Measurements from ENCODE around the gene MYL5. TPM values are rescaled to one million over a fixed set of nuclear protein-coding genes. Genes with fewer than 3 reads are reported as not detected.

The MYL5 gene
- total RNA-seq, 1 experiment from 2014 or later, result 29.8 TPM

DNA sequence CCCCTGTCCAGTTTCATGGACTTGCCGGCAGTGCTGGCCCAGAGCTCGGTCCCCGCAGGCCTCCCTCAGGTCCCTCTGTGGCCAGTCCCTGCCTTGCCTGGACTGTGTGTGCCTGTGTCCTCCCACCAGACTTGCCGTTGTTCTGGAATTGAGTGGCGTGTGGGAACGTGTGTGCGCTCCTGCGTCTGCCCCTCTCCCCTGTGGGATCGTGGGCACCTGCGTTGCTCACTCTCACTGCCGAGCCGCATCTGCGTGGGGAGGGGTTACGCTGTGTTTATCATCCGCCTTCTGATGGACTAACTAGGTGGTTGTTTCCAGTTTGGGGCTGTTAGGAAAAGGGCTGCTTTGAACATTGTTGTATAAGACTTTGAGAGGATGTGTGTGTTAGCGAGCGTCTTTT is 52.5 kb downstream of the MYL5 start:
- Histone ChIP-seq H3K4me1 (replicated peaks; ENCODE audit: insufficient read depth) (no peaks in the 10 kb centered on the region), H3K36me3 (ENCODE audit: low read depth) (no peaks in the 10 kb centered on the region), H2AFZ (no peak overlapping the region), H3K9me3 (ENCODE audit: insufficient read depth, low read depth) (no peaks in the 10 kb centered on the region), H3K4me3 (no peak overlapping the region), H3K4me2 (no peak overlapping the region), H3F3A (ENCODE audit: insufficient read depth, low read depth) (peaks cover 10% of the 10 kb centered on the region; the same call in 1 of the 2 replicates), H3K79me2 (ENCODE audit: low read depth) (0 out of 2 replicates have a peak, but pooled peaks cover 4% of the 10 kb centered on the region), H3K9me2 (ENCODE audit: insufficient read depth) (no peaks in the 10 kb centered on the region), H3K27me3 (ENCODE audit: insufficient read depth, low read depth) (no peaks in the 10 kb centered on the region), H3K27ac (no peak overlapping the region), H4K20me1 (ENCODE audit: insufficient read depth) (peaks cover 39% of the 10 kb centered on the region)
- intact Hi-C loops (cut with micrococcal nuclease; ENCODE audit: unreplicated experiment), result no loop called here
- POLR2A ChIA-PET (ENCODE audit: unreplicated experiment), result no interaction called here
- CTCF ChIA-PET, result no interaction called here
- no peak for DNase-seq
- BruUV-seq (replicated peaks), result no TSS peak
- TF ChIP-seq, protein P1, sequence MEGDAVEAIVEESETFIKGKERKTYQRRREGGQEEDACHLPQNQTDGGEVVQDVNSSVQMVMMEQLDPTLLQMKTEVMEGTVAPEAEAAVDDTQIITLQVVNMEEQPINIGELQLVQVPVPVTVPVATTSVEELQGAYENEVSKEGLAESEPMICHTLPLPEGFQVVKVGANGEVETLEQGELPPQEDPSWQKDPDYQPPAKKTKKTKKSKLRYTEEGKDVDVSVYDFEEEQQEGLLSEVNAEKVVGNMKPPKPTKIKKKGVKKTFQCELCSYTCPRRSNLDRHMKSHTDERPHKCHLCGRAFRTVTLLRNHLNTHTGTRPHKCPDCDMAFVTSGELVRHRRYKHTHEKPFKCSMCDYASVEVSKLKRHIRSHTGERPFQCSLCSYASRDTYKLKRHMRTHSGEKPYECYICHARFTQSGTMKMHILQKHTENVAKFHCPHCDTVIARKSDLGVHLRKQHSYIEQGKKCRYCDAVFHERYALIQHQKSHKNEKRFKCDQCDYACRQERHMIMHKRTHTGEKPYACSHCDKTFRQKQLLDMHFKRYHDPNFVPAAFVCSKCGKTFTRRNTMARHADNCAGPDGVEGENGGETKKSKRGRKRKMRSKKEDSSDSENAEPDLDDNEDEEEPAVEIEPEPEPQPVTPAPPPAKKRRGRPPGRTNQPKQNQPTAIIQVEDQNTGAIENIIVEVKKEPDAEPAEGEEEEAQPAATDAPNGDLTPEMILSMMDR (conservative IDR thresholded peaks at IDR 0.05), result no peak
- TF ChIP-seq EZH2 (IDR thresholded peaks at IDR 0.05; ENCODE audit: low read depth), result no peak

DNA sequence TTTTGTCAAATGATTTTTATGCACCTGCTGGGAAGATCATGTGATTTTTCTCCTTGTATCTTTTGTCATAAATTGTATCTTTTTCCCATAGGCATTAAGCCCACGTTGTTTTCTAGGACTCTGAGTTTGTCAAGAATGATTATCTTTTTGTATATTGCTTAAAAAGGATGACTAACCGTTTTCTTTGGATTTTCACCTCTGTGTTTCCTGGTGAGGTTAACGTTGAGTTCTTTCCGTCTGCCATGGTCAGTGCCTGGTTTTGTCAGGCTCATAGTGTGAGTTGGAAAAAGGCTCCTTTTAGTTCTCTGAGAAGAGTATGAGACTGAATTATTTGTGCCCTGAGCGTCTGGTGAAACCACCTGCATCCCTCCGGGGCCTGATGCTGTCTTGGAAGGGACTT is 53.2 kb downstream of the MYL5 start:
- no peak overlapping the region for H2AFZ ChIP-seq
- no TSS peak for BruUV-seq (replicated peaks)
- ChIA-PET POLR2A (ENCODE audit: unreplicated experiment) (no interaction called here), CTCF (no interaction called here)
- no peaks in the 10 kb centered on the region for H3K9me3 ChIP-seq (ENCODE audit: insufficient read depth, low read depth)
- no peak for DNase-seq
- H3K4me3 ChIP-seq, result no peak overlapping the region
- H3K4me2 ChIP-seq, result no peak overlapping the region
- H3F3A ChIP-seq (ENCODE audit: insufficient read depth, low read depth), result peaks cover 10% of the 10 kb centered on the region; the same call in 1 of the 2 replicates
- H3K27me3 ChIP-seq (ENCODE audit: insufficient read depth, low read depth), result no peaks in the 10 kb centered on the region
- TF ChIP-seq, protein P1 (conservative IDR thresholded peaks at IDR 0.05), result no peak
- H3K9me2 ChIP-seq (ENCODE audit: insufficient read depth), result no peaks in the 10 kb centered on the region
- intact Hi-C loops (cut with micrococcal nuclease; ENCODE audit: unreplicated experiment), result no loop called here
- H3K4me1 ChIP-seq (replicated peaks; ENCODE audit: insufficient read depth), result no peaks in the 10 kb centered on the region
- no peaks in the 10 kb centered on the region for H3K36me3 ChIP-seq (ENCODE audit: low read depth)
- peaks cover 39% of the 10 kb centered on the region for H4K20me1 ChIP-seq (ENCODE audit: insufficient read depth)
- 0 out of 2 replicates have a peak, but pooled peaks cover 4% of the 10 kb centered on the region for H3K79me2 ChIP-seq (ENCODE audit: low read depth)
- H3K27ac ChIP-seq, result 0 out of 2 replicates have a peak overlapping the region, but pooled peaks have one; percentile 10

DNA sequence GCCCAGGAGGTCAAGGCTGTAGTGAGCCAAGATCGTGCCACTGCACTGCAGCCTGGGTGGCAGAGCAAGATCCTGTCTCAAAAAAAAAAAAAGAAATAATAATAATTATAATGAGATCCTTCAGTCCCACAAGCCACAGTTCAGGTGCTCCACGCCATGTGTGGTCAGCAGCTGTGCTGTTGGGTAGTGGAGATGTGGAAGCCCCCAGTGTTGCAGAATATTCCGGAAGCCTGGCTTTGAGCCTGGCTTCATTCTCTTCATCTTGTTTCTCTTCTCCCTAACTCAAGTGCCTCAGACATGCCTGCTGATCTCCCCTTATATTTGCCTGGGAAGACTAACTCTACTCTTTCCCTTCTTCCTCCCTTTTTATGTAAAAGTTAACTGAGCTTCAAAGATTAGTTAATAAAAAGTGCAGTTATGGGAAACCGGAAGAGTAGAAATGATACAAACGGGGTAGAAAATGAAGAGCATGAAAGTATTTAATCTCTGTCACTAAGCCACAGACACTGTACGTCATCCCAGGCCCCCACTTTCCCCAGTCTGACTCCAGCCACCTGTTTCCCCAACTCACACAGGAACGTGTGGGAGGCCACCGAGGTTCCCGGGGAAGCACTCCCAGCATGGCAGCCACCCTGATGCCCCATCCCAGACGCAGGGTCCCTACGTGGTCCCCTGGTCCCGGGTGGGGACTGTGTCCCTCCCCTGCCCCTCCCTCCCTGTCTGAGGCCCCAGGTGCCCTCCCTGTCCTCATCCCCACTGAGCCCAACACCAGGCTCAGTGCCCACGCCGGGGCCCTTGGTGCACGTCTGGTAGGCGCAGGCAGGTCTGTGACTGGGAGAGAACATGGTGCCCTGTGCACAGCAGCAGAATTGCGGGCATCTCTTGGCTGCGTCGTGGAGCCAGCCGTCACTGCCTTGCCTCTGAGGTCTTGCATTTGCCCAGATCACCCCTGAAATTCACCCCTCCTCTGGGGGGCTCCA is 55.3 kb downstream of the MYL5 start:
- no peaks in the 10 kb centered on the region for H3K9me3 ChIP-seq (ENCODE audit: insufficient read depth, low read depth)
- no peaks in the 10 kb centered on the region for H3K27me3 ChIP-seq (ENCODE audit: insufficient read depth, low read depth)
- H3K4me1 ChIP-seq (replicated peaks; ENCODE audit: insufficient read depth), result no peaks in the 10 kb centered on the region
- ChIA-PET POLR2A (ENCODE audit: unreplicated experiment) (no interaction called here), CTCF (no interaction called here)
- DNase-seq, result no peak
- no peak for TF ChIP-seq EZH2 (IDR thresholded peaks at IDR 0.05; ENCODE audit: low read depth)
- TF ChIP-seq, protein P1 (conservative IDR thresholded peaks at IDR 0.05), result no peak
- H3K4me2 ChIP-seq, result no peak overlapping the region
- no peak overlapping the region for H3K4me3 ChIP-seq
- no peak overlapping the region for H2AFZ ChIP-seq
- H3F3A ChIP-seq (ENCODE audit: insufficient read depth, low read depth), result peaks cover 10% of the 10 kb centered on the region; the same call in 1 of the 2 replicates
- peaks cover 37% of the 10 kb centered on the region for H4K20me1 ChIP-seq (ENCODE audit: insufficient read depth)
- no TSS peak for BruUV-seq (replicated peaks)
- intact Hi-C loops (cut with micrococcal nuclease; ENCODE audit: unreplicated experiment), result no loop called here
- H3K9me2 ChIP-seq (ENCODE audit: insufficient read depth), result no peaks in the 10 kb centered on the region
- H3K27ac ChIP-seq, result no peak overlapping the region
- H3K79me2 ChIP-seq (ENCODE audit: low read depth), result 0 out of 2 replicates have a peak, but pooled peaks cover 4% of the 10 kb centered on the region
- 0 out of 2 replicates have a peak, but pooled peaks cover 4% of the 10 kb centered on the region for H3K36me3 ChIP-seq (ENCODE audit: low read depth)

Measured in PC-9 (cell line).